Esophagus muscularis mucosa (tissue), 4 donors: ENCODE results near the gene CENPP. TPM values are rescaled to one million over a fixed set of nuclear protein-coding genes. Genes with fewer than 3 reads are reported as not detected.

ENCODE experiments used
- DNase-seq: peaks from one replicate; pipeline ENCODE4 v3.0.0-alpha.2; 2017; ENCODE audit errors: extremely low spot score
- H3K27ac ChIP-seq, 4 donors: fragments of 200-600 bp; sonication (generic); replicated peaks in 1 of 4; 1 replicate in 3 of 4; 2 replicates in 1 of 4; pipeline ENCODE4 v1.5.1; 2016 to 2019; ENCODE audit warnings: mild to moderate bottlenecking in 1 of 4
- H3K27me3 ChIP-seq, 4 donors: fragments of 200-600 bp; sonication (generic); one replicate each; pipeline versions ENCODE4 v1.5.1 to v1.6.0; 2016 to 2019
- H3K36me3 ChIP-seq, 4 donors: fragments of 200-600 bp; sonication (generic); one replicate each; pipeline ENCODE4 v1.5.1; 2016 to 2019
- H3K4me1 ChIP-seq, 4 donors: fragments of 200-600 bp; sonication (generic); one replicate each; pipeline ENCODE4 v1.5.1; 2016 to 2019
- H3K4me3 ChIP-seq, 4 donors: fragments of 200-600 bp; sonication (generic); 1 replicate in 2 of 4; 2 replicates in 2 of 4; pipeline ENCODE4 v1.5.1; 2016 to 2019; ENCODE audit warnings: mild to moderate bottlenecking in 4 of 4, moderate library complexity in 1 of 4
- H3K9me3 ChIP-seq, 4 donors: fragments of 200-600 bp; sonication (generic); 1 replicate in 3 of 4; 2 replicates in 1 of 4; pipeline ENCODE4 v1.5.1; 2016 to 2019
- CTCF ChIP-seq, 3 experiments: fragments of 200-600 bp in 2 of 3; fragments of 450-650 bp in 1 of 3; sonication (generic) in 2 of 3; IDR thresholded peaks; one replicate each; pipeline ENCODE4 v1.5.1; 2017 to 2019; ENCODE audit warnings: antibody characterized with exemption in 3 of 3, mild to moderate bottlenecking in 2 of 3, moderate library complexity in 1 of 3
- EP300 ChIP-seq: sonication (generic); formaldehyde crosslinking; IDR thresholded peaks from one replicate; pipeline ENCODE4 v1.6.1; 2017; ENCODE audit warnings: antibody characterized with exemption
- POLR2A ChIP-seq: fragments of 450-650 bp; IDR thresholded peaks from one replicate; pipeline ENCODE4 v1.6.1; 2017; ENCODE audit warnings: antibody characterized with exemption, moderate library complexity, mild to moderate bottlenecking, low read depth
- POLR2AphosphoS5 ChIP-seq, 2 donors: sonication (generic); formaldehyde crosslinking; IDR thresholded peaks; one replicate each; pipeline ENCODE4 v1.6.1; 2017; ENCODE audit warnings: antibody characterized with exemption in 2 of 2
- WGBS: methylation state at CpG from one replicate; pipeline ENCODE4 v1.1.5; 2018; 5-methylcytosine and 5-hydroxymethylcytosine counted together
- intact Hi-C: fragments of 100-400 bp; cut with DNase I; formaldehyde crosslinking; loops from one replicate; pipeline ENCODE4 v1.15.1; 2023
- total RNA-seq, 4 donors: library from RNA; depleted of rRNA; stranded (reverse); fragments of >200 nt; gene quantifications; one replicate each; pipeline versions ENCODE4 v1.1.0 to v1.2.1, GENCODE V29; 2016

The CENPP gene
- total RNA-seq, 4 donors from 2014 or later = 1.0 to 5.8 (median 2.0) TPM

- H3K36me3 ChIP-seq = peaks cover 22 to 100% (median 96%) of the 10 kb centered on the region in 4 donors
- H3K27ac ChIP-seq = no peak overlapping the region
- H3K27me3 ChIP-seq = no peaks in the 10 kb centered on the region
- H3K4me3 ChIP-seq = no peak overlapping the region
- H3K4me1 ChIP-seq = peaks cover 1 to 5% (median 3%) of the 10 kb centered on the region in 4 donors
- intact Hi-C loops = loop anchor here (5.0 to 10.0 kb wide), 3 partner anchors 203 to 505 kb away; partner anchors contain the start of genes CENPP and NOL8
- peak; percentile 83 for DNase-seq
- H3K9me3 ChIP-seq = no peaks in the 10 kb centered on the region
- TF ChIP-seq CTCF (IDR thresholded peaks at IDR 0.05) (no peak), POLR2AphosphoS5 (IDR thresholded peaks at IDR 0.05) (no peak), POLR2A (no peak), EP300 (no peak)
- WGBS = 91% methylated on average over 9 of the region's 9 CpGs
Observed at GRCh38 chr9:92639791-92640271, 314.1 kb downstream of the CENPP start.

GRCh38 chr9:92640398-92641091 lies 314.8 kb downstream of the CENPP start:
- peak; percentile 53 for DNase-seq
- no peaks in the 10 kb centered on the region for H3K4me1 ChIP-seq
- H3K27ac ChIP-seq = no peak overlapping the region
- H3K9me3 ChIP-seq = peaks cover 0 to 2% (median 0%) of the 10 kb centered on the region in 4 donors
- intact Hi-C loops = no loop called here
- TF ChIP-seq POLR2A (no peak), POLR2AphosphoS5 (IDR thresholded peaks at IDR 0.05) (no peak), EP300 (no peak)
- no peak overlapping the region for H3K4me3 ChIP-seq
- no peaks in the 10 kb centered on the region for H3K27me3 ChIP-seq
- peaks cover 27 to 100% (median 99%) of the 10 kb centered on the region in 4 donors for H3K36me3 ChIP-seq
- 90% methylated on average over 8 of the region's 8 CpGs for WGBS

- H3K9me3 ChIP-seq = peaks cover 0 to 5% (median 0%) of the 10 kb centered on the region in 4 donors
- peaks cover 27 to 100% (median 98%) of the 10 kb centered on the region in 4 donors for H3K36me3 ChIP-seq
- no peak overlapping the region for H3K4me3 ChIP-seq
- TF ChIP-seq POLR2AphosphoS5 (IDR thresholded peaks at IDR 0.05) (no peak), CTCF (IDR thresholded peaks at IDR 0.05) (no peak), POLR2A (no peak), EP300 (no peak)
- H3K27ac ChIP-seq = no peak overlapping the region
- H3K4me1 ChIP-seq = no peaks in the 10 kb centered on the region
- peak; percentile 55 for DNase-seq
- no peaks in the 10 kb centered on the region for H3K27me3 ChIP-seq
- 95% methylated on average over 13 of the region's 20 CpGs for WGBS
- intact Hi-C loops = no loop called here
Observed at GRCh38 chr9:92641092-92641809, 315.5 kb downstream of the CENPP start.

- no peak for TF ChIP-seq POLR2A
- TF ChIP-seq CTCF (IDR thresholded peaks at IDR 0.05) = no peak
- TF ChIP-seq POLR2AphosphoS5 (IDR thresholded peaks at IDR 0.05) = no peak
- TF ChIP-seq EP300 = no peak
- intact Hi-C loops = no loop called here
Observed at GRCh38 chr9:92642041-92642451, 316.3 kb downstream of the CENPP start.

GRCh38 chr9:92642564-92642963 lies 316.8 kb downstream of the CENPP start:
- H3K4me3 ChIP-seq = no peak overlapping the region
- 95% methylated on average over 6 of the region's 7 CpGs for WGBS
- TF ChIP-seq EP300 (no peak), CTCF (IDR thresholded peaks at IDR 0.05) (no peak), POLR2AphosphoS5 (IDR thresholded peaks at IDR 0.05) (no peak), POLR2A (no peak)
- no peak overlapping the region for H3K27ac ChIP-seq
- DNase-seq = no peak
- H3K4me1 ChIP-seq = no peaks in the 10 kb centered on the region
- intact Hi-C loops = no loop called here
- peaks cover 0 to 5% (median 0%) of the 10 kb centered on the region in 4 donors for H3K9me3 ChIP-seq
- H3K36me3 ChIP-seq = peaks cover 23 to 100% (median 97%) of the 10 kb centered on the region in 4 donors
- H3K27me3 ChIP-seq = no peaks in the 10 kb centered on the region

More at GRCh38 chr9:92642041-92642451, 316.3 kb downstream of the CENPP start:
- Histone ChIP-seq H3K27me3 (no peaks in the 10 kb centered on the region), H3K4me1 (no peaks in the 10 kb centered on the region), H3K27ac (no peak overlapping the region), H3K9me3 (peaks cover 0 to 5% (median 0%) of the 10 kb centered on the region in 4 donors), H3K4me3 (no peak overlapping the region), H3K36me3 (peaks cover 27 to 100% (median 97%) of the 10 kb centered on the region in 4 donors)
- 97% methylated on average over 2 of the region's 8 CpGs for WGBS
- peak; percentile 47 for DNase-seq
